IMR-90 (cell line): ENCODE data around the gene AGO3. TPM values are rescaled to one million over a fixed set of nuclear protein-coding genes. Genes with fewer than 3 reads are reported as not detected.

Source experiments
- ATAC-seq: fragments of 200-7000 bp; cut with Tn5 transposase; 2 replicates; pipeline ENCODE4 v1.9.1; 2020; ENCODE audit warnings: low read depth, mild to moderate bottlenecking, moderate library complexity
- BruUV-seq: library from RNA; stranded (reverse); fragments of 400-500 nt; replicated peaks from 2 replicates; lab custom pipeline; 2021; lab: Mats Ljungman, UMichigan
- CTCF ChIA-PET: fragments of 300-600 bp; formaldehyde crosslinking; extraction: SDS; loops from one replicate; lab custom pipeline; 2021; ENCODE audit warnings: antibody characterized with exemption; lab: Yijun Ruan, JAX
- POLR2A ChIA-PET: fragments of 300-600 bp; sonication (Branson Sonifier 250); formaldehyde crosslinking; loops from one replicate; lab custom pipeline; 2022; ENCODE audit warnings: antibody characterized with exemption; ENCODE audit not compliant: unreplicated experiment; lab: Charles Lee
- DNase-seq: peaks from one replicate; pipeline ENCODE4 v3.0.0; 2013
- H2AFZ ChIP-seq: replicated peaks from 2 replicates; pipeline ENCODE3; 2013; ENCODE audit warnings: low read length, mild to moderate bottlenecking; ENCODE audit not compliant: poor library complexity
- H2AK5ac ChIP-seq: 2 replicates; pipeline ENCODE4 v1.6.1; 2013; ENCODE audit warnings: low read depth, low read length, inconsistent platforms
- H2AK9ac ChIP-seq: replicated peaks from 2 replicates; pipeline ENCODE3; 2013; ENCODE audit warnings: mild to moderate bottlenecking, low read depth, low read length, moderate library complexity; ENCODE audit not compliant: poor library complexity
- H2BK120ac ChIP-seq: 2 replicates; pipeline ENCODE4 v1.6.1; 2013; ENCODE audit warnings: low read depth, low read length, inconsistent platforms
- H2BK15ac ChIP-seq: 3 replicates; pipeline ENCODE4 v1.6.1; 2013; ENCODE audit warnings: low read depth, low read length, inconsistent platforms
- H2BK20ac ChIP-seq: 2 replicates; pipeline ENCODE4 v1.6.1; 2013; ENCODE audit warnings: low read depth, mild to moderate bottlenecking, inconsistent platforms, low read length, moderate library complexity
- H2BK5ac ChIP-seq: 2 replicates; pipeline ENCODE4 v1.6.1; 2013; ENCODE audit warnings: mild to moderate bottlenecking, low read depth, low read length, inconsistent platforms; ENCODE audit not compliant: poor library complexity, severe bottlenecking
- H3K14ac ChIP-seq: replicated peaks from 2 replicates; pipeline ENCODE4 v1.6.1; 2013; ENCODE audit warnings: low read depth, low read length, inconsistent platforms
- H3K18ac ChIP-seq: 2 replicates; pipeline ENCODE4 v1.6.1; 2013; ENCODE audit warnings: low read depth, low read length, control low read depth
- H3K23ac ChIP-seq: 2 replicates; pipeline ENCODE4 v1.6.1; 2013; ENCODE audit warnings: low read depth, low read length, inconsistent platforms
- H3K27ac ChIP-seq: 2 replicates; pipeline ENCODE4 v1.5.1; 2013; ENCODE audit warnings: mild to moderate bottlenecking, control low read depth, low read length; ENCODE audit not compliant: insufficient read depth
- H3K27me3 ChIP-seq: 2 replicates; pipeline ENCODE4 v1.6.1; 2013; ENCODE audit warnings: low read length; ENCODE audit not compliant: control insufficient read depth, insufficient read depth
- H3K36me3 ChIP-seq: 2 replicates; pipeline ENCODE4 v1.6.1; 2013; ENCODE audit warnings: low read length, mixed read lengths; ENCODE audit not compliant: control insufficient read depth, insufficient read depth
- H3K4ac ChIP-seq: 2 replicates; pipeline ENCODE4 v1.6.1; 2013; ENCODE audit warnings: low read depth, low read length, inconsistent platforms
- H3K4me1 ChIP-seq: 2 replicates; pipeline ENCODE4 v1.6.1; 2013; ENCODE audit warnings: low read length, mixed read lengths; ENCODE audit not compliant: control insufficient read depth, insufficient read depth
- H3K4me2 ChIP-seq: 2 replicates; pipeline ENCODE4 v1.6.1; 2013; ENCODE audit warnings: low read depth, mild to moderate bottlenecking, control low read depth, low read length, moderate library complexity
- H3K4me3 ChIP-seq: 2 replicates; pipeline ENCODE4 v1.5.1; 2013; ENCODE audit warnings: low read depth, mild to moderate bottlenecking, control low read depth, low read length, moderate library complexity; ENCODE audit not compliant: insufficient read depth
- H3K56ac ChIP-seq: 2 replicates; pipeline ENCODE4 v1.6.1; 2013; ENCODE audit warnings: low read length, inconsistent platforms; ENCODE audit not compliant: insufficient read depth; ENCODE audit errors: extremely low read depth
- H3K79me1 ChIP-seq, 2 experiments: 2 replicates each; pipeline ENCODE4 v1.6.1; 2013; ENCODE audit warnings: low read length in 2 of 2, inconsistent platforms in 1 of 2, low read depth in 1 of 2
- H3K9ac ChIP-seq: 2 replicates; pipeline ENCODE4 v1.6.1; 2013; ENCODE audit warnings: low read depth, low read length, control low read depth
- H3K9me1 ChIP-seq: 2 replicates; pipeline ENCODE4 v1.6.1; 2013; ENCODE audit warnings: low read length, inconsistent platforms; ENCODE audit not compliant: insufficient read depth
- H3K9me3 ChIP-seq: 2 replicates; pipeline ENCODE4 v1.6.1; 2013; ENCODE audit warnings: low read length; ENCODE audit not compliant: control insufficient read depth, insufficient read depth
- H4K20me1 ChIP-seq: 2 replicates; pipeline ENCODE4 v1.6.1; 2013; ENCODE audit warnings: low read length, inconsistent platforms; ENCODE audit not compliant: insufficient read depth
- H4K5ac ChIP-seq: 2 replicates; pipeline ENCODE4 v1.6.1; 2013; ENCODE audit warnings: mild to moderate bottlenecking, low read depth, low read length, control low read depth
- H4K8ac ChIP-seq, 2 experiments: 2 replicates each; pipeline ENCODE4 v1.6.1; 2013; ENCODE audit warnings: low read depth in 2 of 2, low read length in 2 of 2, control low read depth in 1 of 2, inconsistent platforms in 1 of 2
- H4K91ac ChIP-seq: 2 replicates; pipeline ENCODE4 v1.6.1; 2013; ENCODE audit warnings: low read depth, low read length, inconsistent platforms; ENCODE audit not compliant: insufficient read depth
- CEBPB ChIP-seq: IDR thresholded peaks from 2 replicates; pipeline ENCODE4 v1.6.1; 2012; ENCODE audit warnings: low read depth, low read length, improper control_type of control experiment
- WGBS, 2 experiments: methylation state at CpG; one replicate each; pipeline versions ENCODE4 v1.1.5 to v1.1.7; 2013; ENCODE audit warnings: missing lambda C conversion rate in 2 of 2; ENCODE audit not compliant: insufficient read length in 1 of 2; ENCODE audit errors: extremely low coverage in 2 of 2; 5-methylcytosine and 5-hydroxymethylcytosine counted together
- dilution Hi-C: fragments of 300-500 bp; cut with HindIII; formaldehyde crosslinking; loops from one replicate; pipeline ENCODE4 v1.14.3; 2018; ENCODE audit warnings: low sequenced_read_pairs; ENCODE audit not compliant: unreplicated experiment
- in situ Hi-C: fragments of 300-500 bp; cut with MboI; formaldehyde crosslinking; loops from 3 replicates; pipeline ENCODE4 v1.14.3; 2019; ENCODE audit warnings: low sequenced_read_pairs, inconsistent platforms, mixed read lengths
- intact Hi-C: fragments of 100-400 bp; cut with micrococcal nuclease; formaldehyde crosslinking; loops from 2 replicates; pipeline ENCODE4 v1.10.0; 2022
- polyA plus RNA-seq, 3 experiments: library from polyadenylated mRNA; depleted of rRNA; stranded (reverse); fragments of >200 nt; gene quantifications; 2 replicates each; pipeline ENCODE4 v1.2.3, GENCODE V29; 2012; ENCODE audit warnings: low replicate concordance in 1 of 3
- total RNA-seq: library from RNA; depleted of rRNA; stranded (reverse); fragments of >200 nt; gene quantifications from 2 replicates; pipeline ENCODE4 v1.2.3, GENCODE V29; 2012
- TF ChIP-seq, protein P1 (sequence below): fragments of 150-350 bp; IDR thresholded peaks from 2 replicates; pipeline ENCODE4 v1.6.1; 2016; ENCODE audit warnings: low read depth, mild to moderate bottlenecking, low read length, moderate library complexity, borderline replicate concordance
- TF ChIP-seq, protein P2 (sequence below): conservative IDR thresholded peaks from 2 replicates; pipeline ENCODE4 v1.5.1; 2012; ENCODE audit warnings: mild to moderate bottlenecking, low read depth, low read length, improper control_type of control experiment

The AGO3 gene
- total and polyA plus RNA-seq, 2 of the 4 experiments (the other 2 are of a cell fraction): 8.9 to 25.6 TPM

DNA sequence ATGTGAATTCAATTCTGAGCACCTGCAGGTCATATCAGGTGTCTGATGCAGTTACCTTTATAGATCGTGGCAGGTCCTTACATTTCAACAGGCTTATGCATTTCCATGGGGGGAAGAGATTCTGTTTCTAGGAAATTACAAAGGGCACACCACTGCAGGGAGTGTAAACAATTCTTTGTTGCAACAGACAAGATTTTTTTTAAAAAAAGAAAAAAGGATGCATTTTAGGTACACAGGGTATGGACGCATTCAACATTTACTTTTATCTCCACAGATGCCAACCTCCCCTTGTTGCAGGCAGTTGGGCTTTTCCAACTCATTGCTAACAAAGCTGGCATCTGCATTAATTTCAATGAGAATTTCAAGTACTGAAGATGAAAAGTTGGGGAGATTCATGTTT, 139.4 kb downstream of the AGO3 start:
- no peak overlapping the region for H2BK15ac ChIP-seq
- H3K9me1 ChIP-seq: no peaks in the 10 kb centered on the region
- no peaks in the 10 kb centered on the region for H3K4me1 ChIP-seq
- no peak overlapping the region for H2BK20ac ChIP-seq
- H3K27ac ChIP-seq: no peak overlapping the region
- DNase-seq (no peak), ATAC-seq (no peak)
- no peak overlapping the region for H4K91ac ChIP-seq
- H3K23ac ChIP-seq: no peak overlapping the region
- H3K14ac ChIP-seq: no peak overlapping the region
- no peak overlapping the region for H2AK5ac ChIP-seq
- ChIA-PET CTCF (interaction anchor here (0.6 kb wide), 1 partner anchor 12 kb away, joined by 5 read pairs; no protein-coding TSS in a partner anchor), POLR2A (no interaction called here)
- H4K20me1 ChIP-seq: no peaks in the 10 kb centered on the region
- no peak overlapping the region for H4K5ac ChIP-seq
- dilution Hi-C loops: no loop called here
- H3K56ac ChIP-seq: no peak overlapping the region
- no CpG with 5 or more reads among the region's 2 CpGs for WGBS, 2 experiments
- H3K36me3 ChIP-seq: no peaks in the 10 kb centered on the region
- TF ChIP-seq, protein P1, sequence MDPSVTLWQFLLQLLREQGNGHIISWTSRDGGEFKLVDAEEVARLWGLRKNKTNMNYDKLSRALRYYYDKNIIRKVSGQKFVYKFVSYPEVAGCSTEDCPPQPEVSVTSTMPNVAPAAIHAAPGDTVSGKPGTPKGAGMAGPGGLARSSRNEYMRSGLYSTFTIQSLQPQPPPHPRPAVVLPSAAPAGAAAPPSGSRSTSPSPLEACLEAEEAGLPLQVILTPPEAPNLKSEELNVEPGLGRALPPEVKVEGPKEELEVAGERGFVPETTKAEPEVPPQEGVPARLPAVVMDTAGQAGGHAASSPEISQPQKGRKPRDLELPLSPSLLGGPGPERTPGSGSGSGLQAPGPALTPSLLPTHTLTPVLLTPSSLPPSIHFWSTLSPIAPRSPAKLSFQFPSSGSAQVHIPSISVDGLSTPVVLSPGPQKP: no peak
- TF ChIP-seq CEBPB: no peak
- TF ChIP-seq, protein P2, sequence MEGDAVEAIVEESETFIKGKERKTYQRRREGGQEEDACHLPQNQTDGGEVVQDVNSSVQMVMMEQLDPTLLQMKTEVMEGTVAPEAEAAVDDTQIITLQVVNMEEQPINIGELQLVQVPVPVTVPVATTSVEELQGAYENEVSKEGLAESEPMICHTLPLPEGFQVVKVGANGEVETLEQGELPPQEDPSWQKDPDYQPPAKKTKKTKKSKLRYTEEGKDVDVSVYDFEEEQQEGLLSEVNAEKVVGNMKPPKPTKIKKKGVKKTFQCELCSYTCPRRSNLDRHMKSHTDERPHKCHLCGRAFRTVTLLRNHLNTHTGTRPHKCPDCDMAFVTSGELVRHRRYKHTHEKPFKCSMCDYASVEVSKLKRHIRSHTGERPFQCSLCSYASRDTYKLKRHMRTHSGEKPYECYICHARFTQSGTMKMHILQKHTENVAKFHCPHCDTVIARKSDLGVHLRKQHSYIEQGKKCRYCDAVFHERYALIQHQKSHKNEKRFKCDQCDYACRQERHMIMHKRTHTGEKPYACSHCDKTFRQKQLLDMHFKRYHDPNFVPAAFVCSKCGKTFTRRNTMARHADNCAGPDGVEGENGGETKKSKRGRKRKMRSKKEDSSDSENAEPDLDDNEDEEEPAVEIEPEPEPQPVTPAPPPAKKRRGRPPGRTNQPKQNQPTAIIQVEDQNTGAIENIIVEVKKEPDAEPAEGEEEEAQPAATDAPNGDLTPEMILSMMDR: no peak
- no peaks in the 10 kb centered on the region for H3K79me1 ChIP-seq
- H2BK5ac ChIP-seq: no peak overlapping the region
- no peak overlapping the region for H2AK9ac ChIP-seq
- H3K9ac ChIP-seq: no peak overlapping the region
- H3K4me3 ChIP-seq: no peak overlapping the region
- no peak overlapping the region for H2AFZ ChIP-seq
- no peak overlapping the region for H4K8ac ChIP-seq
- H3K9me3 ChIP-seq: no peaks in the 10 kb centered on the region
- no peak overlapping the region for H3K4ac ChIP-seq
- H3K4me2 ChIP-seq: no peak overlapping the region
- no TSS peak for BruUV-seq
- no peaks in the 10 kb centered on the region for H3K27me3 ChIP-seq
- H2BK120ac ChIP-seq: no peak overlapping the region
- intact Hi-C loops: no loop called here
- no peak overlapping the region for H3K18ac ChIP-seq
- in situ Hi-C loops: no loop called here
